Psoas muscle (tissue), 8 donors: ENCODE measurements around the gene SCUBE1. TPM values are rescaled to one million over a fixed set of nuclear protein-coding genes. Genes with fewer than 3 reads are reported as not detected.
A peak's percentile ranks its signal among the peaks of the same experiment; 100 is the strongest.

Experiments
- ATAC-seq, 4 donors: fragments of 200-7000 bp; cut with Tn5 transposase; one replicate each; pipeline ENCODE4 v1.9.1; 2020; ENCODE audit warnings: moderate library complexity in 3 of 4, mild to moderate bottlenecking in 2 of 4
- DNase-seq, 2 donors: peaks; one replicate each; pipeline ENCODE4 v3.0.0-alpha.2; 2020
- H3K27ac ChIP-seq: fragments of 200-600 bp; one replicate; pipeline ENCODE4 v1.8.0; 2022
- H3K27me3 ChIP-seq, 3 donors: fragments of 200-600 bp in 1 of 3; one replicate each; pipeline versions ENCODE4 v1.6.1 to v1.8.0; 2013 to 2022; ENCODE audit warnings: low read length in 2 of 3, mild to moderate bottlenecking in 2 of 3, moderate library complexity in 1 of 3; ENCODE audit not compliant: insufficient read depth in 3 of 3
- H3K36me3 ChIP-seq, 2 donors: fragments of 200-600 bp in 1 of 2; one replicate each; pipeline versions ENCODE4 v1.6.1 to v1.8.0; 2013 to 2022; ENCODE audit warnings: low read depth in 1 of 2, mild to moderate bottlenecking in 1 of 2, moderate library complexity in 1 of 2; ENCODE audit not compliant: insufficient read depth in 1 of 2
- H3K4me1 ChIP-seq: fragments of 200-600 bp; one replicate; pipeline ENCODE4 v1.8.0; 2022
- H3K4me3 ChIP-seq: fragments of 200-600 bp; one replicate; pipeline ENCODE4 v1.8.0; 2022; ENCODE audit warnings: mild to moderate bottlenecking
- H3K9me3 ChIP-seq: fragments of 200-600 bp; one replicate; pipeline ENCODE4 v1.8.0; 2022
- WGBS, 3 donors: extraction: QIAGEN DNeasy Blood & Tissue Kit; methylation state at CpG; one replicate each; pipeline versions ENCODE4 v1.1.6 to v1.1.7; 2013; 5-methylcytosine and 5-hydroxymethylcytosine counted together
- intact Hi-C, 2 donors: fragments of 100-400 bp; cut with DNase I; formaldehyde crosslinking; loops; one replicate each; pipeline versions ENCODE4 v1.11.0 to v1.14.2; 2022
- polyA plus RNA-seq, 3 donors: library from polyadenylated mRNA; stranded (reverse); fragments of 200-250 nt; gene quantifications; one replicate each; pipeline ENCODE4 v1.2.3, GENCODE V29; 2013
- total RNA-seq, 4 donors: library from RNA; stranded (reverse); fragmentation: NEBNext Ultra II Directional in 2 of 4; extraction: Animal tissue kit (Norgen Biotek cat#: 25700) in 2 of 4; gene quantifications; one replicate each; pipeline versions ENCODE4 v1.2.1 to v1.2.4, GENCODE V29; 2021 to 2023
- TF ChIP-seq, protein P1 (sequence below): fragments of 200-600 bp; IDR thresholded peaks from one replicate; pipeline ENCODE4 v1.8.0; 2022; ENCODE audit warnings: antibody characterized with exemption
- donor health status: healthy with polysubstance abuse.
- donor health status: DM: no; HTN: no; CAD: no; lungs with moderate emphysema.
- donor health status: Bipolar disorder and iron deficiency.
- donor health status: healthy.
- donor health status: DM: yes; HTN: yes; CAD: no.
- donor health status: DM: no; HTN: no; CAD: no.
- donor health status: DM: no; HTN: no; CAD: no.
- donor health status: DM: yes; HTN: yes; CAD: no.

The SCUBE1 gene
- total and polyA plus RNA-seq, 7 donors = 0.04 to 0.19 (median 0.08) TPM

DNA sequence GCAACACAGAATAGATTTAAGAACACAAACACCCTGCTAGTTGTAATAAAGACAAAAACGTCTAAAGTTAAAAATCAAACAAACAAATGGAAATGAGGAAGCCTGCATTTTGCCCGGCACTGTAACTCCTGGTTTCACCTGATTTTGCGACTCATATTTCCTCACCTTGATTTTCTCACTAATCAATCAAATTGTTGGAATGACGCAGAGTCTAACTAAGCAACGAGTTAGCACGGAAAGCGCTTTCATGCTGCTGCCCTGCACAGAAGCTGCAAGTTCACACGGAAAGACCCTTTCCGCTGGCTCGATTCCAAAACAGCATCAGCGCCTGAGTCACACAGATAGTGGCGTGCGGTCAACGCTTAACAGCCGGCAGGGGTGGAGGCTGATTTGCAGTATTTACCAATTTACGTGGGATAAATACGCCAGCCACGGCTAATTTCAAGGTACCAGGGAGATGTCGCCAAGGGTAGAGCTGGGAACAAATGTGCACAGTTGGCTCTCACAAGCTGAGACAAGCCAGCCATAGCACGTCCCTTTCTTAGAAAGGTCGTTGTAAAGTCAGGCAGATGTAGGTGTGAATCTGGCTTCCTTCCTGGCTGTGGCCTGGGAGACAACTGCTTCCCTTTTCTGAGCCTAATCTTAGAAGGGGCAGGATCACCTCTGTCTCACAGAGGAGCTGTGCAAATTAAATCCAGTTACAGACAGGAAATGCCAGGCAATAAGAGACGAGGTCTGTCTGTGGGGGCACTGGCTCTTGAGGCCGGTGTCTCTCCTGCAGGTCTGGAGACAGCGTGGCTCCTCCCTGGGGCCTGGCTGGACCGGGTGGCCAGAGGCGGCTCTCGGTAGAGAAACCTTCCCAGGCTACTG lies 79.3 kb downstream of the SCUBE1 start:
- H3K4me1 ChIP-seq = no peaks in the 10 kb centered on the region
- WGBS, 3 donors = 11 to 16% (median 11%) methylated on average over 27 of the region's 27 CpGs

DNA sequence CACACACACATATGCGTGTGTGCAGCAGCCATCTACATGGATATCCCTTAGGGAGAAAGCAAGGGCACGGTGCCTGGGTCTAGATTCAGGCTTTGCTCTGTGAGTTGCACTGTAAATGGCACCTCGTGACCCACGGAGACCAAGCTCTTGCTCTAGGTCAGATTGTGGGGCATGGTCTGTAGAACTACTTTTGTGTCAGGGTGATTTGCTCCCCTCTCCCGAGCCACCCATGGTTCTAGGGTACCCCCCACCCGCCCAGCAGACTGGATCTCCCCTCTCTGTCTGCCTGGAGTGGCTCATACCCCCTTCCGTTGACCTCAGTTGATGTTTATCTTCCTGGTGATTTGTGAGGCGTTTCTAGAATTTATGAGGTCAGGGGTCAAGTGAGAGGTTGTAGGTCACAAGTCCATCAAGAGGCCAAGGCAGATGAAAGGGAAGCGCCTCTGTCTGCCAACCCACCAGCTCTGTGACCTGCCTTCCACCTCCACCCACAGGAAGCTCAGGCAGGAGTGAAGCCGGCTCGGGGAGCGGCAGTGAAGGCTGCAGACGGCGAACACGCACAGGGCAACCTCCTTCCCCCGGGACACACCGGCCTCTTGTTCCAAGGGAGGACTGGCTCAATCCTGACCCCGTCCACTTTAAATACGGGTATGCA lies 80.1 kb downstream of the SCUBE1 start:
- Histone ChIP-seq H3K9me3 (no peaks in the 10 kb centered on the region), H3K4me1 (no peaks in the 10 kb centered on the region), H3K4me3 (no peak overlapping the region), H3K27me3 (peaks cover 0 to 45% (median 4%) of the 10 kb centered on the region in 3 donors), H3K36me3 (no peaks in the 10 kb centered on the region), H3K27ac (no peak overlapping the region)
- DNase-seq = no peak
- 66 to 67% (median 67%) methylated on average over 19 of the region's 19 CpGs for whole genome bisulfite sequencing, 3 donors
- intact Hi-C loops = no loop called here
- ATAC-seq = no peak
- TF ChIP-seq, protein P1, sequence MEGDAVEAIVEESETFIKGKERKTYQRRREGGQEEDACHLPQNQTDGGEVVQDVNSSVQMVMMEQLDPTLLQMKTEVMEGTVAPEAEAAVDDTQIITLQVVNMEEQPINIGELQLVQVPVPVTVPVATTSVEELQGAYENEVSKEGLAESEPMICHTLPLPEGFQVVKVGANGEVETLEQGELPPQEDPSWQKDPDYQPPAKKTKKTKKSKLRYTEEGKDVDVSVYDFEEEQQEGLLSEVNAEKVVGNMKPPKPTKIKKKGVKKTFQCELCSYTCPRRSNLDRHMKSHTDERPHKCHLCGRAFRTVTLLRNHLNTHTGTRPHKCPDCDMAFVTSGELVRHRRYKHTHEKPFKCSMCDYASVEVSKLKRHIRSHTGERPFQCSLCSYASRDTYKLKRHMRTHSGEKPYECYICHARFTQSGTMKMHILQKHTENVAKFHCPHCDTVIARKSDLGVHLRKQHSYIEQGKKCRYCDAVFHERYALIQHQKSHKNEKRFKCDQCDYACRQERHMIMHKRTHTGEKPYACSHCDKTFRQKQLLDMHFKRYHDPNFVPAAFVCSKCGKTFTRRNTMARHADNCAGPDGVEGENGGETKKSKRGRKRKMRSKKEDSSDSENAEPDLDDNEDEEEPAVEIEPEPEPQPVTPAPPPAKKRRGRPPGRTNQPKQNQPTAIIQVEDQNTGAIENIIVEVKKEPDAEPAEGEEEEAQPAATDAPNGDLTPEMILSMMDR = no peak

More for the DNA sequence above, 79.3 kb downstream of the SCUBE1 start:
- H3K4me3 ChIP-seq = no peak overlapping the region
- no peak overlapping the region for H3K27ac ChIP-seq
- intact Hi-C loops = no loop called here
- ATAC-seq = peak in 2 of 4 donors; percentile 5 to 40
- TF ChIP-seq, protein P1 = no peak
- peak; percentile 46 to 64 for DNase-seq
- H3K36me3 ChIP-seq = no peaks in the 10 kb centered on the region
- H3K9me3 ChIP-seq = no peaks in the 10 kb centered on the region
- peaks cover 0 to 49% (median 4%) of the 10 kb centered on the region in 3 donors for H3K27me3 ChIP-seq

DNA sequence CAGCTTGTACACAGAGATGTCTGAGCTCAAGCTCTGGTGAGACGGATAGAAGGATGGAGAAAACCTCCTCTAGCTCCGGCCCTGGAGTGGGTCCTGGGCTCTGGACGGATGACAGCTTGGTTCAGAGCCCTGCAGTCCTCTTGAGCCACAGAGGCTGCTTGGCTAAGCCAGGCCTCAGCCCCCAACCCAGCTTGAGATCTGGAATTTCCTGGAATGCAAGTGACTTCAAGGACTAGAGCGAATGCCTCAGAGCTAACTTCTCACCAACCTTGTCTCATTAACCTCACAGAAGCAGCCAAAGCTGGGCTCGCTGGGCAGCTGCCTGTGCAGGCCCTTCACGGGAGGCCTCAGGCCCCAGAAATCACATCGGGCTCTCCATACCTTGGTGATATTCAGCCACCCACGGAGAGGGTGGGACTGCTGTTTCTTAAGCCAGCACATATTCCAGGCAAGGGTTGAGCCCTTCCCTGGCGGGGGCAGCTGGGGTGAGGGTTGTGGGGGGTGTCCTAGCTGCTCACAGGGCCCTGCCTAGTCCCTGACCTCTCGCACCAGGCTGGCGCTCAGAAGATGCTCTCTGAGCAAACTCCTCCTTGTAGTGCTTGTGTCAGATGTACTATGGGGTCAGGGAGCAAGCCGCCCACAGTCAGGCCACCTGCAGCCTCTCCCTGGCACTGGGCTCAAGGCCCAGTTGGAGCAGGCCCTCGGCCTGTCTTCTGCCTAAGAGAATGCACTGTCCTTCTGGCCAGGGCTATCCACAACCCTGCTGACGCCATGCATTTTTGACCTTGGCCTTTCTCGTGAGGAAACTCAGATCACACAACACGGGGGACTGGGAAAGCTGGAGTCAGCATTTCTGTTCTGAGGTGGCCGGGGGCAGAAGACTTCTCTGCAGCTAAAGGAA lies 82.6 kb downstream of the SCUBE1 start:
- WGBS, 3 donors = 70 to 76% (median 73%) methylated on average over 17 of the region's 17 CpGs
- ATAC-seq (peak in 1 of 4 donors; percentile 26), DNase-seq (no peak)
- Histone ChIP-seq H3K4me1 (no peaks in the 10 kb centered on the region), H3K4me3 (no peak overlapping the region), H3K9me3 (no peaks in the 10 kb centered on the region), H3K27ac (no peak overlapping the region), H3K27me3 (peaks cover 0 to 31% (median 4%) of the 10 kb centered on the region in 3 donors), H3K36me3 (no peaks in the 10 kb centered on the region)
- TF ChIP-seq, protein P1 = no peak
- intact Hi-C loops = no loop called here

DNA sequence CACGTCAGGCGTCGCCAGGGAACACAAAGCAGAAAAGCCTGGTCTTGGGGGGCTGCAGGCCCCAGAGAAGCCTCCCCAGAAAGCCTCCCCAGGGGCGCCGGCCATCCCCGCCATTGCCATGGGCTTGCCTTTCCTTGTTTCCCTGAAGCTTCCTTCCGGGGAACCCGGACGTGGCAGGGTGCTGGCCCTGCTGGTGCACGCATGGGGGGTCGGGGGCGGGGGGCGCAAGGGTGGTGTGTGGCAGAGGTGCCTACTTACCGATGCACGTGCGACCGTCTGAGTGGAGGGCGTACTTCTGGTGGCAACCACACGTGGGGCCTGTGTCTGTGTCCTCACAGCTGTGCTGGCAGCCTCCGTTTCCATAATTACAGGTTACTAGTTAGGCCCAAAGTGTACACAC lies 85.2 kb downstream of the SCUBE1 start:
- no peak for DNase-seq
- Histone ChIP-seq H3K27me3 (peaks cover 0 to 17% (median 0%) of the 10 kb centered on the region in 3 donors), H3K9me3 (no peaks in the 10 kb centered on the region), H3K4me1 (no peaks in the 10 kb centered on the region), H3K36me3 (no peaks in the 10 kb centered on the region), H3K4me3 (no peak overlapping the region), H3K27ac (no peak overlapping the region)
- no peak for ATAC-seq
- WGBS, 3 donors = 80 to 85% (median 81%) methylated on average over 20 of the region's 20 CpGs
- TF ChIP-seq, protein P1 = no peak
- intact Hi-C loops = no loop called here
